GM21529 (cell line): Measurements from ENCODE around the gene BMI1.

Experiments
- ATAC-seq: cut with Tn5 transposase; IDR thresholded peaks from one replicate; pipeline ENCODE4 v1.9.1; 2021; ENCODE audit not compliant: unreplicated experiment

Gene BMI1

DNA sequence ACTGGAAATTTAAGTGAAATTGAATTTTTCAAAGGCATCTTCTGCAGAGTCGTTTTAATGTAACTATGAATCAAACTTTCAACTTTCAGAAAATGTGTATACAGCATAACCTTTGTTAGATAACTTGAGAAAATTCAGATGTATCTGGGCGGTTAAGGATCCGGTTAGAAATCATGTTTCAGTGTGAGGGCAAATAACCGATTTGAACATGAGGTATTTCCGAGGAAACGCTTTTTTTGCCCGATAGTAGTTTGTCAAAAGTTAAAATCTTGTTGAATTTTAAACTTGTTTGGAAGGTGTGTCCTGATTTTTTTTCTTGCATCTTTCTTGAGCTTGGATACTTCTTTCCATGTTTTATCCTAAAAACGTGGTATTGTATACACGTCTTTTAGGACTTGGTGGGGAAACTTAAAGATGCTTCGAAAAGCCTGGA is 1.3 kb upstream of the BMI1 start:
- no peak for ATAC-seq

DNA sequence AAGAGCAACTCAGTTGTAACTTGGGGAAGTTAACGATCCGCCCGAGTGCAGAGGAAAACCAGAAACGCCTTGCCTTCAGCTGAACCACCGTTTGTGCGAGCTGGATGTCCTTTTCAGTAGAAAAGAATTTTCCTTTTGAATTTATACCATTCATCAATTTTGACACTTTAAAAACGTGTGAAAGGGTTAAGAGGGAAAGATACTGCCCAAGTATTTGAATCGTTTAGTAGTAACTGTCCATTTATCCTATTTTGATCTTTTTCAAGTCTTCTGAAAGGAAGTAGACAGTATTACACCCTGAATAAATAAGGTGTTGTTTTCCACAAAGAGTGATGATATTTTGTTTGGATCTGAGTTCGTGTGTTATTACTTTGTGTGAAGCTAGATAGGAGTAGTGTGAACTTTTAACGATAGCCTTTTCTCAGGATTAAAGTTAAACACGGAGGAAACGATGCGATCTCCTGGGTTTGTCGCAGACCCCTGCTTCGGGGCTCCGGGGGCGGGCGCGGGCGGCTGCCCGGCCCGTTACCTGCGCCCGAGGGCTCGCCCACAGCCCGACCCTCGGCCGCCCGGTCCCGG is 830 bp upstream of the BMI1 start:
- no peak for ATAC-seq

DNA sequence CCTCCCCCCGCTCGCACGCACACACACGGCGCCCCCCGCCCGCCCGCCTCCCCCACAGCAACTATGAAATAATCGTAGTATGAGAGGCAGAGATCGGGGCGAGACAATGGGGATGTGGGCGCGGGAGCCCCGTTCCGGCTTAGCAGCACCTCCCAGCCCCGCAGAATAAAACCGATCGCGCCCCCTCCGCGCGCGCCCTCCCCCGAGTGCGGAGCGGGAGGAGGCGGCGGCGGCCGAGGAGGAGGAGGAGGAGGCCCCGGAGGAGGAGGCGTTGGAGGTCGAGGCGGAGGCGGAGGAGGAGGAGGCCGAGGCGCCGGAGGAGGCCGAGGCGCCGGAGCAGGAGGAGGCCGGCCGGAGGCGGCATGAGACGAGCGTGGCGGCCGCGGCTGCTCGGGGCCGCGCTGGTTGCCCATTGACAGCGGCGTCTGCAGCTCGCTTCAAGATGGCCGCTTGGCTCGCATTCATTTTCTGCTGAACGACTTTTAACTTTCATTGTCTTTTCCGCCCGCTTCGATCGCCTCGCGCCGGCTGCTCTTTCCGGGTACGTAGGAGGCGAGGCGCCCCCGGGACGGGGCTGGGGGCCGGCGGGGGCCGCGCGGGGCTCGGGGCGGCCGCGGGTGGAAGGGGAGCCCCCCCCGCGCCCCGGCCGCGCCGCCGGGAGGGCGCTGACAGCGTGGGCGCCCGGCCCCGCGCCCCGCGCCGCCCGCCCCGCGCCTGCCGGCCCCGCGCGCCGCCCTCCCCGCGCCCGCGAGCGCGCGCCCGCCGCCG is 441 bp downstream of the BMI1 start:
- ATAC-seq, result no peak

DNA sequence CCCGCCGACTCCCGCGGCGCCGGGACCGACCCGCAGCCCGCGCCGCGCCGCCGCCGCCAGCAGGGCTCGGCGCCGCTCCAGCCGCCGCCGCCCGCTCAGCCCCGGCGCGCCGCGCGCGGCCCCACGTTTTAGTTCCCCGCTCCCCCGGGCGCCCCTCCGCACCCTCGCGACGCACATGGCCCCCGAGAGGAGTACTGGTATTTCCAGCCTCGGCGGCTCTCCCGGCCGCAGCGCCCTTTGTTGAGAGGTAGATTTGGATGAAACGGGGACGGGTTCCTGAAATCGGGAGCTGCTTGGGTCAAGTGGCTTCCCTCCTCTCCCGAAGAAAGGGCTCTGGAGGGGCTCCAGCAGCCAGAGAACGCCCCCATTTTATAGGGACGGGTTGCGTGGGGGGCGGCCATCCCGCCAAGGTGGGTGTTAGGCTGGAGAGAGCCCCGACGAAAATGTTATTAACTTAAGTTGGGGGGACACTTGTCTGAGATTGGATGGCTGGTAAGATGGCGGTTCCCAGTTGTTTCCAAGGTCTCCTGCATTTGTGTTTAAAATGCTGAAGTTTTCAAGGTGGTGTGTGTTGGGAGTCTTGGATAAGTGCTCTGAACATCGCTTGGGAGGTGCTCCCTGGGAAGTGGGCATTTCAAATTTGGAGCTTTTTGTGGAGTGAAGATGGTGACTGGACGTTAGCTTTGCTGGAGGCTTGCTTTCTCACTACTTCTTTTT is 1.2 kb downstream of the BMI1 start:
- no peak for ATAC-seq

DNA sequence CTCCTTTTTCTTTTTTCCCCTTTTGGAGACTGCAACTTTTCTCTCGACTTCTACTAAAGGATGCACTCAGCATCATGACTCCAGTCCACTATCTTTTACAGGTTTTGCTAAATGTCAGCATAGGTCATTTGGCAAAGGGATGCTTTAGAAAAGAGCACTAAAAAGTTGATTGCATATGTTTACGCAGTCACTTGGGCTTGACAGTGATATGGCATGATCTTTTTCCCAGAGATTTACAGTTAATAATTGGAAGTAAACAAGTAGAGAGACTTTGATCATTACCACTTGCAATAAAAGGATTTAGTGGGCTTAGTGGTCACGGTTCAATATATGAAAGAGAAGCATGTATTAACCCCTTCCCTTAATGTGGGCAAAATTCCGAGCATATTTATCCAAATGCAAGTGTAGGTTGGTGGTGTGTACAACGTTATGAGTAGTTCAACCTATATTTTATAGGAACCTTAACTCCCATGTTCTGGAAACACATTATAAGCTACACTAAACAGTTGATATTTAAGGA is 1.8 kb downstream of the BMI1 start:
- ATAC-seq, result no peak

DNA sequence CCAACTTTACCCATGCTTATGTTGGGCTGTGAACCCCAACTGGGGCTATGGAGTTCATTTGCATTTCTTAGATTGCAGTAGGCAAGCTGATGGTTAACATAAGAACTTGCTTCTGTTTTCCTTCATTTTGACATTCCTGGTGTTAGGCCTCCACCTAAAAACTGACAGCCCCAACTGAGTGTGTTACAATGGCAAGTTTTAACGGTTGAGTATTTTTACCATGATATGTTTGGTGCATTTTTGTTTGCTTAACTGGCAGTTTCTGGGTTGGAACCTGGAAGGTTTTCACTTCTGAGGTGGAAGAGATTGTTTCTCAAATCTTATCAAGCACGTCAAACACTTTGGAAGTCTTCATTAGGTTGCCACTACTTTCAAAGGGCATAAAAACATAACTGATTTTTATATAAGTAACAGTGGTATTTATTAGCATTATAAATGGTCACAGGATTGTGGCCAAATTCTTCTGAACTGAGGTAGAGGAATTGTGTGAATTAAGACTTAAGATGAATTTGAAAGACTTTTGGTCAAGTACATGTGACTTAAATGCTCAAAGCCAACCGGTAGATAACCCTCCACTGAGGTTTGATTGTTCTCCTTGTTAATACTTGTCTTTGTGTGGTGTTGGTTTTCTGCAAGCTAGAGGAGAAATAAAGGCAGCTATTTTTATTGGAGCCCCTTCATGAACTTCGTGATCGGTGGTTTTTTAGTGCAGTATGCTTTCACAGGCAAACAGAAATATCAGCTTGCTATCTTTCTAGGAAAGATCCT is 2.8 kb downstream of the BMI1 start:
- no peak for ATAC-seq

DNA sequence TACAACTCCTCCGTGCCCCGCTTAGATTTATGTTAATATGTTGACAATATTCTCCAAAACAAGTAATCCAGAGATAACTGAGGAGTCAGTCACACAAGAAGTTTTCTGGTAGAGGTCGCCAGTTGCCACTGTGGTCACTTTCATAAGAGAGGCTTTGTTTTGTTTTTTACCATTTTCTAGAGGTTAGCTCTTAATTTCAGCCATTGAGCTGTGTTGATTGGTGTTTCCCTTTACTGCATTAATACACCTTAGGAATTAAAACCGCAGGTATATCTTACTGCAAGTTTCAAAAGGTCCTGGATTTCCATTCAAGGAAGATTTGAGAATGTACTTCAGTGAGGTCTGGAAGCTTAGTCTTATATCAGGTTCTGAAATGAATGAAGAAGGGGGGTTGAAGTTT is 3.5 kb downstream of the BMI1 start:
- ATAC-seq, result no peak

DNA sequence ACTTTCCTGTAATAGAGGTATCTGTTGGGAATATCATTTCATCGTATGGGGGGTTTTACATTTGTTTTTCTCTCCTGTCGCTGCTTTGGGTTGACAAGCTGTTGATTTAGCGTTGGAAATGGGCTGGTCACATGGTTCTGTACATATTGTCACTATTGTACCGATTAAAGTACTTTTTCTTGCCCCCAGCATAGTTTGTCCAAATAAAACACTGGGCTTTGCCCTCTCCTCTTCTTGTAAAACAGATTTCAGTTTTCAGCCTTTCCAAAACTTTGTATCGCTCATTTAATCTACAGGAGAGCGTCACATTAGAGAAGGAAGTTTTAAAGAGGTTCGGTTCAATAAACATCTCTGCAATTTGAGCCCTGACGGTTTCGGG is 4.0 kb downstream of the BMI1 start:
- ATAC-seq, result no peak

DNA sequence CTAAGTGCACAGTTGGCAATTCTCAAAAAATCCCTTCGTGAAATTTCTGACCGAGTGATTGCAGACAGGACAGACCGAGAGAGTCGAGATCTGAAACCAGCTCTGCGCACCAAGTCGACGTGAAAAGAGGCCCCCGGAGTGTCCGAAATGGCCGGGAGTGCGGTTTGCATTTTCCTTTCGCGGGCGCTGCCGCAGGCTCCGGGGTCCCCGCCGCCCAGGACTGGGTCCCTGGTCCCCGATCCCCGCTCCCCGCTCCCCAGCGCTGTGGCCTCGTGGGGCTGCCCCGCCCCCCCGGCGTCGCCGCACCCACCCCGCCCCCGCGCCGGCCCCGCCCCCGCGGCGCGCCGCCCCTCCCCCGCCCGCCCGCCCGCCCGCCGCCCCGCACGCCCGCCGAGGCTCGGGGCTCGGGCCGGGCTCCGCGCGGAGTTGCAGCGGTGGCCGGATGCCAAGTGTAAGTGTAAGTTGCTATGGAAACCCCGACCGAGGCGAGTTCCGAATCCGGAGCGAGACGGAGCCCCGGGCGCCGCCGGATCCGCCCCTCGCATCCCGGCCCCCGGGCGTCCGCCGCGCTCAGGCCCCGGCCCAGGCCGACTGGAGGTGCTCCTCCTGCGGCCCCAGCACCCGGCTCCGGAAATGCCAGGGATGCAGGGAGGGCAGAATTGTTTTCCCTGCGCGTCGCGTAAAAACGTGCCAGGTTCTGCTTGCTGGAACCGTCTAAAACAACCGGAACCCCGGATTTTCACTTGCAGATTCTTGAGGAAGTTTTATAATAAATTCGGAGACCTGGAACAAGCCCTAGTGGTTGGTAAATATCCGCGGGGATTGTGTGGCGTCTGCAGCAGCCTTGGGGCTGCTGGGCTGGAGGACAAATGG is 4.6 kb downstream of the BMI1 start:
- ATAC-seq, result peak; percentile 51

DNA sequence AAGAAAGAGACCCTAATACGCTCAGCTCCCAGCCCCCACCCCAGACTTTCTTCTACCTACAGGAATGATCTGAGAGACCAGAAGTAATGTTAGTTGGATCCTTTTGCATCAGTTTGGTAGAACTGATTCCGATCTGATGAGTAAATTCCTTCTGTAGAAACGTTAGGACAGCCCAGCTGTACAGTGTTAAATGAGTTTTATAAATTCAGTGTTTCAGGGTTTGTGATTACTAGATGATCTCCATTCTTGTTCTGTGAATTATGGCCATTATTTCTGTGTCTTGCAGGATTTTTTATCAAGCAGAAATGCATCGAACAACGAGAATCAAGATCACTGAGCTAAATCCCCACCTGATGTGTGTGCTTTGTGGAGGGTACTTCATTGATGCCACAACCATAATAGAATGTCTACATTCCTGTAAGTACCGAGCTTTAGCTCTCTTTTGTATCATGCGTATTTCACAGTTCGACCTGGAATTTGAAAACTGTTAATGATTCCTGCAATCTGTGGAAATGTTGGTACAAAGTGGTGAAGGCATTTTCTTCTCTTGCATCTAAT is 5.3 kb downstream of the BMI1 start:
- no peak for ATAC-seq

DNA sequence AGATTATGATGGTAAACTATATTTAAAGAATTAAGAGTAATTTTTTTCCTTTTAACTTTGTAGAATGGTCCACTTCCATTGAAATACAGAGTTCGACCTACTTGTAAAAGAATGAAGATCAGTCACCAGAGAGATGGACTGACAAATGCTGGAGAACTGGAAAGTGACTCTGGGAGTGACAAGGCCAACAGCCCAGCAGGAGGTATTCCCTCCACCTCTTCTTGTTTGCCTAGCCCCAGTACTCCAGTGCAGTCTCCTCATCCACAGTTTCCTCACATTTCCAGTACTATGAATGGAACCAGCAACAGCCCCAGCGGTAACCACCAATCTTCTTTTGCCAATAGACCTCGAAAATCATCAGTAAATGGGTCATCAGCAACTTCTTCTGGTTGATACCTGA is 8.3 kb downstream of the BMI1 start:
- ATAC-seq, result no peak

DNA sequence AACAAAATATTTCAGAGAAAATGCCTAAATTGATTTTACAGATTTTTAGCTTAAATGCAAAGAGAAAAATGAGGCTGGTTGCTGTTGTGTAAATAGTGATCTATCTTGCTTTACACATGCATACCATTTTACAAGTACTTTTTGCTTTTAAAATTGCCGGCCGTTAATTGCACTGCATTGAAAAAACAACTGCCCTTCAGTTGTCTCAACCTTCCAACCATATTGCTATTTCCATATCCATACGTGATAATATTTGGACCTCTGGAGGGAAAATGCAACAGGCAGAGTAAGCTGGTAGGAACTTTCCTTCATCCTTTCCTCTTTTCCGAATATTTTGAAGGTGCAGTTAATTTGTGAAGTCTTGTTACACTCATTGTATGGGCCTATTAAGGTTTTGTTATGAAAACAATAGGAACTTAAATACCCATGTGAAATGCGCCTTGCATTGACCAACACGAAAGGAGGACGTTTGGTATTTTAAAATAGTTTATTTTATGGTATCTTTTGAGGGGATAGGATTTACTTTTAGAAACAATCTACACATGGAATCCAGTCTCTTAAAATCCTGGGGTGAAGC is 11.3 kb downstream of the BMI1 start:
- ATAC-seq, result no peak

DNA sequence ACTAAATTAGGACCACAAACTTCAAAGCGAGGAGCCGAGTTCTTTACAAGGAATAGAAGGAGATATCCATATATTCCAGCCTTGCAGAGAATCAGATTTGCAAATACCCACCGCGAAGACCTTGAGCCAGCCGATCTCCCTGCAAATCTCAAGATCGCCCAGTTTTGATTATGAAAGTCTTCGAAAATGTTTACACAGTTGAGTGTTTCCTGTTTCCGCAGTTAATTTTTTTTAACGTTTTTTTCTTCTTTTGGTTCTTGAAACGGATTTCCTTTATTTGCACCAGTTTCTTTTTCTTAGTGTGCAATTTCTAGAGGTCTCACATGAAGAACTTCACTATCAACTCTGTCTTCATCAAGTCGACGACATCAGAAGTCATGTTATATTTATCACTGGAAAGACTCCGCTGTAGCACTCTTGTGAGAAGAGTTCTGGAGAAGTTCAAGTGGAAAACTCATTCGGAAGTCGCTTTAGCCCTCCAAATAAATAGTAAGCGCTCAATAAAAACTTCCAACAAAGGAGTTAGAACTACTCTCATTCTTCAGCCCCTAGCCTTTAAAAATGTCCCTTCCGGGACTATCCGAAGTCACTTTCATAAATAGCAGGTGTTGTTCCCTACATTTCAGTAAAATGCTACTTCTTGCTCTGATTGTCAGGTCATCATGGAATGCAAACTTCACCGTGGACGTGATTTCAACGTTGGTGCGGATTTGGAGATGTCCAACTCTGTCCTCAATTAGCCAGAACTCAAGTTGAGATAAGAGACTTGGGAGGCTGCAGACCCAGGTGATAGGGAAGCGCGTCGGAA is 12.5 kb downstream of the BMI1 start:
- no peak for ATAC-seq

DNA sequence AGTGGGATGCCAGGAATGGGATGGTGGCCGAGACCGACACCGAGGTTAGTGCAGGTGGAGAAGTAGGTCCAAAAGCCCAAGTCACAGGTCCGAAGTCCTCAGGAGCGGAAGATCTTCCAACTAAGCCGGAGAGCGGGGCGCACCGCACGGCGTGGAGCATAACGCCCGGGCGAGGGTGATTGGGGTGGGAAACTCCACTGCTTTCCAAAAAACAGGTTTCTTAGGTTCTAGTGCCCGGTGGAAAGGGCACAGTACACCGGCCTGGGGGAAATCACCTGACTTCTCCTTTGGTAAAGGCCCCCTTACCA is 13.0 kb downstream of the BMI1 start:
- no peak for ATAC-seq

DNA sequence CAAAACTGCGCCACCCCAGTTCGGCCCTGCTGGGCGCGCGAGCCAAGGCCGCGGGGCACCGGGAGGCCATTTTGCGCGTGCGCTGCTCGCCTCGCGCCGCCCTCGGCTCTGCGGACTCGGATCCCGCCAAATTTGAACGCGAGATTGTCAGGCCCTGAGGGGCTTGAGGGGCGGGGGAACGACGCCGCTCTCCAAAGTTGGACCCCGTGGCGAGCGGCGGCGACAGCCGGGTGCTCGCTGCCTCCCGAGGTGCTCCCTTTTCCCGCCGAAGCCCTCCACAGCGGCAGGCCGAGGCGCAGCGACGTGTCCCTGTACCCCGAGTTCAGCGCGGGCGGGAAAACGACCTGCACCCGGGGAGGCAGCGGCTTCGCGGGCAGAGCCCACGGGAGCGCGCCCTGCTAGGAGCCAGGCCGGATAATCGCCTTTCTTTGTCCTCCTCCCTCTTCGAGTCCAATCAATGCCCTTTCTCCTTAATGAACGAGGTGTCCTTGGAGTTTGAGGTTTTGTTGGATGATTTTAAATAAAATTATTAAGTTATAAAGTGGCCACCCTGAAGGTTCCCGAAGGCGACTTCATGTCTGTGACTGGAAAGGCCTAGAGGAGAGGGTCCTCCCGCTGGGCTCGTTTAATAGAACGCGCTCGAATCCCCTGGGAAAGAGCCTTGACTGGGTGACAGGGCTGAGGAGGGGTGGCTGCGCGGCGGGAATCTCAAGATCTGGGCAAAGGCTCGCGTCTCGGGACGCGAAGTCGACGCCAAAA is 13.7 kb downstream of the BMI1 start:
- no peak for ATAC-seq

DNA sequence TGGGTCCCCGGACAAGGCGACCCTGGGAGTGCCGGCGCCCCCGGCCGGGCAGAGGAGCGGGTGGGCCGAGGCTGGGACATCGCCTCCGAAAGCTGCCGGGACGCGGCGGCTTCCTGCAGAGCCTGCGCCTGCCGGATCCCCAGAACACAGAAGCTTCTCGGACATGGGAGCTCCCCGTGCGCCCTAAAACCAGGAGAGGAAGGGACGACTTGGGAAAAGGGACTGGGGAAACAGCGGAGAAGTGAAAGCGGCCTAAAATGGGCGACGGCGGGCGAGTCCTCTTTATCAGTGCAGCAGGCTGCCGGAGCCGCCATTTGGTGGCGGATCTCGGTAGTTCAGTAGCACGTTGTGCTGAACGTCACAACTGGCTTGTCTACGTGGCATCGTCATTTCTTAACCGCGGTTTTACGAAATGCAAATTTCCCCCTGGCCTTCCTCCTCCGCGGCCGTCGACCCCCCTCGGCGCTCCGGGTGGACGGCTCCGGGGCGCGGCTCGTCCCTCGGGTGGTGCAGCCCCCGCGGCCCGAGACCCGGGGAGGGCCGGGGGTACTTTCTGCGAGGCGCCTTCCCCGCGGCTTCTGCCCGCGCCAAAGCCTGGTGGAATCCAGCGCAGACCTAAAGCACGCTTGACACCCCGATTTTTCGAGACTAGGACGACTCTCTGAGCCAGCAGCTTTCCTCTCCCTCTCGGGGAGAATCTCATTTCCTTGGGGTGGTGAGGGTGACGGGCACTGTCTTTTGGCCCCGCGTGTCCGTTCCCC is 14.5 kb downstream of the BMI1 start:
- peak; percentile 48 for ATAC-seq

DNA sequence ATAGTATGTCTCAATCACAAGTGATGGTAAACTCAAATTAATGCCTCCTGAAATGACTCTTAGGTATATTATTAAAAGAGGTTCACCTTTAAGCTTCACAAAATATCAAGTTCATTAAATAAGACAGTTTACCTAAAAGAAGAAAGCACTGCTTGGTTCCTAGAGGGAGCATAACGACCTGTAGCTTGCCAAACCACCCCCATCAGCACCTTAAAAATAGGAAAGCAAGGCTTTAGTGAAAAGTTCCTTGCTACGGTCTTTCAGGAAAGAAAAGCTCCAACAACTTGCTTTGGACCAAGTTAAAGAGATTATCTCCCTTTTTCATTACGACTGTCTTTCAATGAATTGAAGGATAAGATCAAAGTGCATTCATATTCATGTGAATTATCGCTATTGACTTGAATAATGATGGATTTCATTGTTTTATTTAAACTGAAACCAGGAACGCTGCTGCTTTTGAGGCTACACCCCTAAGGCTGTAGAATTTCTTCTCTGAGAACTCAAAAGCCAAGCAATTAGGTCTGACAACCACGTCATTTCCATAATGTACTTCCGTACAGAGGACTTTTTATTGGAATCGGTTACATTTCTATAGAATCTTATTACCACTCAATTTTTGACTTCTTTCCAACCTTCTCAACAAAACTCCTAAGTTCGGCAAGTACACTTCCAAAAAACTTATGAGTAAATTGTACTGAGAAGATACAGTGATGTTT is 17.4 kb downstream of the BMI1 start:
- no peak for ATAC-seq
